Rectal smooth muscle tissue (tissue), 1 donor: ENCODE results near the gene RNASET2.

Experiments used
- H3K27ac ChIP-seq: one replicate; pipeline ENCODE4 v1.7.0; 2013; ENCODE audit warnings: low read depth, low read length, inconsistent platforms
- H3K27me3 ChIP-seq: one replicate; pipeline ENCODE4 v1.7.0; 2013; ENCODE audit warnings: low read length; ENCODE audit not compliant: control insufficient read depth, insufficient read depth
- H3K36me3 ChIP-seq: one replicate; pipeline ENCODE4 v1.7.0; 2013; ENCODE audit warnings: low read length; ENCODE audit not compliant: control insufficient read depth, insufficient read depth
- H3K4me1 ChIP-seq: one replicate; pipeline ENCODE4 v1.7.0; 2013; ENCODE audit warnings: low read length; ENCODE audit not compliant: control insufficient read depth, insufficient read depth
- H3K4me3 ChIP-seq: one replicate; pipeline ENCODE4 v1.7.0; 2013; ENCODE audit warnings: low read length
- H3K9ac ChIP-seq: one replicate; pipeline ENCODE4 v1.7.0; 2013; ENCODE audit warnings: low read length

Gene RNASET2

GRCh38 chr6:166959911-166960608 lies 3.7 kb upstream of the RNASET2 start:
- Histone ChIP-seq H3K9ac (no peak overlapping the region), H3K27me3 (no peaks in the 10 kb centered on the region), H3K4me1 (peaks cover 5% of the 10 kb centered on the region), H3K27ac (no peak overlapping the region), H3K4me3 (no peak overlapping the region), H3K36me3 (no peaks in the 10 kb centered on the region)

- H3K4me1 ChIP-seq = peaks cover 5% of the 10 kb centered on the region
- peak overlapping the region; percentile 16 for H3K9ac ChIP-seq
- H3K36me3 ChIP-seq = no peaks in the 10 kb centered on the region
- H3K27ac ChIP-seq = no peak overlapping the region
- H3K27me3 ChIP-seq = no peaks in the 10 kb centered on the region
- H3K4me3 ChIP-seq = peak overlapping the region; percentile 41
These were observed 2.8 kb upstream of the RNASET2 start for GRCh38 chr6:166958926-166959861.

DNA sequence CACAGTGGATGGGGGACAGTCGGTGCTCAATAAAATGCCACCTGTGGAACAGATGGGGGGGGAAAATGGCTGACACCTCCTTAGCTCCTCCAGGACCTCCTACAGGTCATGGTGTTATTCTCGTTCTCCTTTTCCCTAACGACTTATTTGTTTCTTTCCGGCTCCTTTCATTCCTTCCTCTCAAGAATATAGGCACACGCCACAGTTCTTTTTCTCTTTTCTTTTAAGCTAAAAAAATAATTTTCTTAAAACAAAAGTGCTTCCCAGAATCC lies 1.4 kb upstream of the RNASET2 start:
- Histone ChIP-seq H3K27me3 (no peaks in the 10 kb centered on the region), H3K4me3 (peak overlapping the region; percentile 96), H3K27ac (no peak overlapping the region), H3K4me1 (peaks cover 5% of the 10 kb centered on the region), H3K36me3 (no peaks in the 10 kb centered on the region), H3K9ac (no peak overlapping the region)

DNA sequence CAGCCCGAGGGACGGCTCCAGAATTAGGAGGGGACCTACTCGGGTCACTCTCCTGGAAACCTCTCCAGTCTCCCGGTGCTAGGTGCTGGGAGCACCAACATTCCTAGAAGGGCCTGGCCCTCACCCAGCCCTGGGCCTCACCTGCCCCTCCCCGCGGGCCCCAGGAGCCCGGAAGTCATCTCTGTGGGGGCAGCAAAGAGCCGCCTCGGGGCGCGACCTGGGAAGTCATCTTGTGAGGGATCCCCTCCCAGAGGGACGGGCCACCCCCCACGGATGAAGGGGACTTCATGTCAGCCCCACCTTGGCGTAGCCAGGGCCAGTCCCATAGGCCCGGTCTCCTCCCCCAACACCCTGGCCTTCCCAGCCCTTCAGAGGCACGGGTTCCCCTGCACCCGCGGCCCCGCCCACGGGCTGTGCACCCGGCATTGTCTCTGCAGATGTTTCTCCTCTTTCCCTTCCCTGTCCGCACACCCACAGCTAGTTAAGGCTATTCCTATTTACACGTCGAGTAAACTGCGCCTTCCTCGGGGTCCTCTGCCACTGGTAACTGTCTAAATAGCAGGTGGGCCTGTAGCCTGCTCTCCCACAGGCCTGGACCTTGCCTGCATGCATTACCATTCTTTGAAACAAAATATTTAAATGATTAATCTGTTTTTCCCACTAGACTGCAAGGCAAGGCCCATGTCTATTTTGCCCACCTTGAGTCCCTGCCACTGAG lies 896 bp upstream of the RNASET2 start:
- Histone ChIP-seq H3K27me3 (no peaks in the 10 kb centered on the region), H3K4me3 (peak overlapping the region; percentile 96), H3K36me3 (no peaks in the 10 kb centered on the region), H3K9ac (peak overlapping the region; percentile 83), H3K4me1 (peaks cover 5% of the 10 kb centered on the region), H3K27ac (peak overlapping the region; percentile 89)

DNA sequence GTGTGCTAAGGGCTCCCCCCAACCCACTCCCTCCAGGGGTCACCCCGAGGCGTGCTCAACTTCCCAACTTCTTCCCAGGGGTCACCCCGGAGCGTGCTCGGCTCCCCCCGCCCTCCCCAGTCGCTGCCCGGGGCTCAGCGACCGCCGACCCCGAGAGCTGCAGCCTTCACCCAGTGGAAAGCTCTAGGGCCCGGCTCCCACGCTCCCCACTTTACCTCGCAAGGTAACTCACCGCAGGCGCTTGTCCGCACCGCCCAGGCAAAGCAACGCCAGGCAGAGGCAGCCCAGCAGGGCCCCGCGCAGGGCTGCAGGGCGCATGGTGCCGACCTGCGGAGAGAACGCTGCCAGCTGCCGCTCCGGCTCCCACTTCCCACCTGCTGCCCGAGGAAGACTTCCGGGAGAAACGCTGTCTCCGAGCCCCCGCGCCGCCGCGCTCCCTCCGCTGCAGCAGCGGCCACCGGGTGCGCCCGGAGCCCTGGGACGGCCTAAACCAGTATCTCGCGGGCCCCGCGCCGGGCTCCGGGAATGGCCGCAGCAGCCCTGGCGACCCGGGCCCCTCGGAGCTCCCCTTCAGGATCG lies 396 bp downstream of the RNASET2 start:
- H3K9ac ChIP-seq = peak overlapping the region; percentile 25
- peak overlapping the region; percentile 96 for H3K4me3 ChIP-seq
- peaks cover 5% of the 10 kb centered on the region for H3K4me1 ChIP-seq
- peak overlapping the region; percentile 58 for H3K27ac ChIP-seq
- H3K27me3 ChIP-seq = no peaks in the 10 kb centered on the region
- peaks cover 3% of the 10 kb centered on the region for H3K36me3 ChIP-seq

GRCh38 chr6:166955121-166955864 lies 1.1 kb downstream of the RNASET2 start:
- Histone ChIP-seq H3K27me3 (no peaks in the 10 kb centered on the region), H3K36me3 (peaks cover 3% of the 10 kb centered on the region), H3K4me3 (peak overlapping the region; percentile 96), H3K9ac (peak overlapping the region; percentile 25), H3K27ac (peak overlapping the region; percentile 58), H3K4me1 (peaks cover 5% of the 10 kb centered on the region)

DNA sequence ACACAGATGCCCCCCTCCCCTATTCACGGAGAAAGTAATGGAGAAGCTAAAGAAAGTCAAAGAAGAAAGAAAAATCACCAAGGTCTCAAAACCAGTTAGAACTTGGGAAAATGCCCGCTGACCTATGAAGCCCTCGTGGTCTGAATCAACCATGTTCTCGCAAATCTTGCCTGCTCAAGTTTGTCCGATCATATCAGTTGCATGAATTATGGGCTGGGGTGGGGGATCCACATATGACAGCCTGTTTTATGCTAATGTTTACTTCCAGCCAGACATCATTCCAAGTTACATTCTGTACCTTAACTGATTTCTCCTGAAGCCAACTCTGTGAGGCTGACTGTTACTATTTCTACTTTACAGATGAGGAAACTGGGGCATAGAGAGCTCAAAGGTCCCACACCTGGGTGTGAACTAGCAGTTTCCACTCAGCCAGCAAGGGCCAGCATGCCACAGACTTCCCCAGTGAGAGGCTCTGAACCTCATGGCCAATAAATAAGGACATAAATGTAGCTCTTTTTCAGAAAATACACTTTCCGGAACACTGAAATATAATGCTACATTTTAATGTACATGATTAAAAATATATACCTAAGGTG lies 2.1 kb downstream of the RNASET2 start:
- Histone ChIP-seq H3K4me1 (peaks cover 5% of the 10 kb centered on the region), H3K27me3 (no peaks in the 10 kb centered on the region), H3K9ac (no peak overlapping the region), H3K27ac (no peak overlapping the region), H3K4me3 (peak overlapping the region; percentile 27), H3K36me3 (peaks cover 3% of the 10 kb centered on the region)

DNA sequence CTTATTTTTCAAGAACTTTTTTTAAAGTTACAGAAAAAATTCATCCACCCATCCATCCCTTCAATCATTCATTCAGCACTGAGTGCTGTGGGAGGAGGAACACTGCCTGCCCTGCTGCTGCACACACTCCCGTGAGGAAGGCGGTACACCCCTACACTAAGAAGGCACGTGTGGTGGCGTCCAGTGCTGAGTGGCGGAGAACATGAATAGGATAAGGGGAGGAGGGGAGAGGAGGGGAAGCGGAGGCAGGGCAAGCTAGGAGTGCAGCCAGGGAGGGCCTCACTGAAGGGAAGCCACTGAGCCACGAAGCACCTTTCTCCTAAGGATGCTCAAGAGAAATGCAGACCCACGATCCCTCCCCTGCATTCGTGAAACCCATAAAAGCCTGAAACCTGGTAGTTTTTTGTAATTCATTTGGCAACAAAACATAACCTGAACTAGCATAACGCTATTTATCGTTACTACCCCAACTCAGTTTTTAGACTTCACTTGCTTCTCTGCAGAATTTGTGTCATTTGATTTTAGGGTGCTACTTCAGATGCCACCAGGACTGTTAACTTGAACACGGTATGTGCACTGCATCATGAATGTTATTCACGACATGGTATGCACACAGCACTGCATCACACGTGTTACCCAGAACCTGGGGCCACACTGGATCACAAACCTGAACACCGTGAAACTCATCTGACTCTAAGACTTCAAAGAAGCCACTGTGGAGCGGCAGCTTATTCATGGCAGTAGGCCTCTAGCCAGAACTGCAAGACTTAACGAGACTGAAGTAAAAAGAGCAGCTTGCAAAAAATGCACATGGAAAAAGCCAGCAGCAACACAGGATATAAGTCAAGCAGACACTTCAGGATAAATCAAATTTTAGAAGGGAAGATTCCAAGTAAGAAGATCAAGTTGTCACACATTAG lies 3.5 kb downstream of the RNASET2 start:
- Histone ChIP-seq H3K9ac (no peak overlapping the region), H3K36me3 (peaks cover 3% of the 10 kb centered on the region), H3K27ac (no peak overlapping the region), H3K4me1 (peaks cover 5% of the 10 kb centered on the region), H3K4me3 (no peak overlapping the region), H3K27me3 (no peaks in the 10 kb centered on the region)

DNA sequence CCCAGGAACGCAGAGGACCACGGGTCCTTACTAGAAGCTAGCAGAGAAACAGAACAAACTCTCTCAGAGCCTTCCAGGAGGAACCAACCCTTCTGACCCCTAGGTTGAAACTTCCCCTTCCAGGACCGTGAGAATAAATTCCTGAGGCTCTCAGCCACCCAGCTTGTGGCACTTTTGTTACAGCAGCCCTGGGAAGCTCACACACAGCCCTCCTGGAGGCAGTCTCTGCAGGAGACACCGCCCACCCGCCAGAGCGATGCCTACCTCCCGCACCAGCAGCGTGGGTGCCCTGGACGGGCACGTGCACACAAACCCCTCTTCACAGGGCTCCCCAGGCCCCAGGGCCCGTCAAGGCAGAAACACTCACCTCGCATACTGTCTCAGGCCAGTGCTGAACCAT lies 4.2 kb downstream of the RNASET2 start:
- Histone ChIP-seq H3K36me3 (peaks cover 3% of the 10 kb centered on the region), H3K27ac (no peak overlapping the region), H3K4me1 (peaks cover 5% of the 10 kb centered on the region), H3K9ac (no peak overlapping the region), H3K4me3 (no peak overlapping the region), H3K27me3 (no peaks in the 10 kb centered on the region)

- no peak overlapping the region for H3K9ac ChIP-seq
- H3K27ac ChIP-seq = no peak overlapping the region
- H3K36me3 ChIP-seq = peaks cover 7% of the 10 kb centered on the region
These were observed 4.7 kb downstream of the RNASET2 start for GRCh38 chr6:166951670-166952060.

More at GRCh38 chr6:166951670-166952060, 4.7 kb downstream of the RNASET2 start:
- H3K27me3 ChIP-seq = no peaks in the 10 kb centered on the region
- H3K4me3 ChIP-seq = no peak overlapping the region
- peaks cover 5% of the 10 kb centered on the region for H3K4me1 ChIP-seq
